HG03135 (cell line): ENCODE data around the gene TECPR2.

ENCODE experiments used
- ATAC-seq: cut with Tn5 transposase; IDR thresholded peaks from one replicate; pipeline ENCODE4 v1.9.1; 2021; ENCODE audit warnings: mild to moderate bottlenecking, moderate library complexity; ENCODE audit not compliant: unreplicated experiment

TECPR2 gene

DNA sequence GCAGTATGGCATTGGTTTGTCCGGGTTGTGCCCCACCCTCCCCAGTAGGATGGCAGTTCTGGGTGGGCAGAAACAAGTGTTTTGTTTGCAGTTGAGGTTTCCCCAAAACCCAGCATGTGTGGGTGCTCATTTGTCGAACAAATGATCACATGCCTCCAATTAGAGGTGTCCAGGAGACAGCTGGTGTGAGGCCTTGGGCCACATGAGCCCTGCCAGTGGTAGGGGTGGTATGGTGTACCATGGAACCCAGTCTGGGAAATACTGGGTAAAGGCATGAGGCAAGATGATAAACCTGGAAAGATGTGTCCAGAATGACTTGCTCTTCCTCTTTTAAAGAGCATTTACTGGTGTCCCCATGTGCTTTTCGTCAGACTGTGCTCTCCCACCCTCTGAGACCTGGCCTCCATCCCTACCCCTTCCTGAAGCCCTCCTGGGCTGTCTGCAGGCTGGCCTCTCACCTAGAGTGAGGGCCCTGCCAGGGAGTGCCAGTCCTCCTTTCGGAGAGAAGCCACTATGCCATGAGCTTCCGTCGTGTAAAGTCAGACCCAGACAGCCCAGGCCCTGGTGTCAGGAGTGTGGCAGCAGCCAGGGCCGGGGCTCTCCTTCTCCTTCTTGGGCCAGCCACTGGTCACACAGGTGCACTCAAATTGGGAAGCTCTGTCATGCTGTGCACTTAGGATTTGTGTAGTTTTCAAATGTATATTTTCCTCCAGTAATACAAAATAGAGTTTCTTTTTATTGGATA is 129.2 kb downstream of the TECPR2 start:
- no peak for ATAC-seq

DNA sequence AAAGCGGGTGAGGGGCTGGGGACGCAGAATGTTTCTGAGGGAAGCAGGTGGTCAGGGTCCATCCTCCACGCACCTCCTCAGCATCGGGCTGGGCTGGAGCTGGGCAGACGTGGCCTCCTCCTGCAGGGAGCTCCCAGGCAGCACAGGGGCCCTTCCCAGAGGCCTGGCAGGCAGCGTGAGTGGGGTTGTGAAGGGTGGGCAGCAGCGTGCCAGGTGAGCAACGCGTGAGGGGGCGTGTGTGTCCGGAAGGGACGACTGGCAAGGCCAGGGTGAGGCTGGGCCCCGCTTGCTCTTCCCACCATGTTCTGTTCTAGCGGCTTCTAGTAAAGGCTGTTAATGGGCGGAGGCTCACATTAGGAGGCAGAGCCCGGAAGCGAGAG is 129.8 kb downstream of the TECPR2 start:
- no peak for ATAC-seq

DNA sequence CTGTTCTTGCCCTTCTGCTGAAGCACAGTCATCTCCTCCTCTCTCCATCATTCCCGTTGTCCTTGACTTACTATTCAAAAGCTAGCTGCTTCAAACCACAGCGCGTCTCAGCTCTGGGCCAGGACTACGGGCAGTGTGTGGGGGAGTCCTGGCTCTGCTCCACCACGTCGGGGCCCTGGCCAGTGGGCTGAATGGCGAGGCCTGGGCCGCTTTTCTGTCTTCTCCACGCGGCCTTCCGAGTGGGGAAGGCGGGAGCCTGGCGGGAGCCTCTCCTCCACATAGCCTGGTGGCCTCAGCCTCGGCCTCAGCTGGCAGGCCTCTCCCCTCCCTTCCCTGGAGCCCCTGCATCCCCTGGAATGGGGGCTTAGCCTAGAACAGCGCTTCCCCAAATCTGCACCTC is 130.4 kb downstream of the TECPR2 start:
- ATAC-seq = no peak

DNA sequence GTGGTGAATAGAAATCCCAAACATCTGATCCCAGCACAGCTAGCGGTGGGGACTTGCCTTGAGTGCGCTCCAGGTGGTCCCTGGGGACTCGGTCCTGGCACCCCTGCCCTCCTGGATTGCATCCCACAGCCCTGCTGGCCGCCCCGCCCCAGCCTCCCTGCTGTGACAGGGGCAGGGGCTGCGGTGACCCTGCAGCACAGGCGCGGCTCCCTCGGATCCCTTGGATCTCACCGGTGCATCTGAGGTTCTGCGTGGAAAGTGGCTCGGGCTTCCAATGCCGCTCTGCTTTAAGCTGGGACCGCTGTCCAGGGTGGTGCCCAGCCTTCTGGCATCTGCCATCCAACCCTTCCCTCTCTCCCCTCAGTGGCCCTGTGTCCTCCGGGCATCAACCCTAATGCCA is 130.8 kb downstream of the TECPR2 start:
- no peak for ATAC-seq

DNA sequence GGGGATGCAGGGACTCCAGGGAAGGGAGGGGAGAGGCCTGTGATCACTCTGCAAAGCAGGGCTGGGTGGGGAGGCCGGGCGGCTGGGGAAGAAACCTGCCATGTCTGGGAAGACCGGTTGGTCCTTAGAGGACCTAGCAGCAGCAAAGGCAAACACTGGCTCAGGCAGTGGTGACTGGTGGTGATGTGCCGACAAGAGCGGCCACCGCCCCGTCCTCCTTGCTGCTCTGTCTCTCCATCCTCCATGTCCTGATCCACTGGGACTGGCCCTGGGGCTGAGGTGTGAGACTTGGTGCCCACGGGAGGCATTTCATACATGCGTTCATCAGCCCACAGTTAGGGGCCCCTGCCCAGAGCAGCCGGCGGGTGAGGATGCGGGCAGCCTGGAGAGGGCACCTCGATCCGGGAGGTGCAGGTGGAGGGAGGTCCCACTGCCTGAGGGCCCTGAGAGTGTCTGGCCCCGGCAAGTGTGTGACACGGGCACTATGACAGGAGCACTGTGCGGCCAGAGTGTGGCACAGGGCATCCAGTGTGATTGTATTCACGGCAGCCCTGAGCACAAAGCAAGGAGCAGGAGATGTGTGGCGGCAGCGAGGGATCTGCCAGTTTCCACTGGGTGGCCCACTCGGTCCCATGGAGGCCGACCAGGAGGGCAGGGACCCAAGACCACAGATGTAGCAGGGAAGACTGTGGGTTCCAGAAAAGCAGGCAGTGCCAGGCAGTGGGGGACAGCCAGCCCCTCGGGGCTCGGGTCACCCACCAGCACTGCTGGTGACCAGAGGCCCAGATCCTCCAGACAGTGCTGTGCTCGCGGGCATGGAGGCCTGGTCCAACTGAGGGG is 133.0 kb downstream of the TECPR2 start:
- ATAC-seq = no peak

DNA sequence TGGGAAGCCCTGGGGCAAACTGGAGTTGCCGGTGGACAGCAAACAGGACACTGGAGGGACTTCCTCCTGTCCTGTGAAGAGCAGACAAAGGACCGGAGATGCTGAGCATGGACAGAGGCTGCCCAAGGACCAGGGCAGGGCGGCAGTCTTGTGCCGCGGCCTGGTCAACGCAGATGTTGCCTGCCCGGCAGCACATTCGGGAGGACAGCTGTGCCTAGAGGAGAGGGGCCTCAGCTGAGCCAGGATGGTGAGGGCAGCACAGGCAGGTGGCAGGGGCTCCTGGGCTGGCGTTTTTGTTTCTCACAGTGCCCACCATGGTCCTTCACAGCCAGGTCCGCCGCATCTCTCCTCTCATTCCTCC is 133.6 kb downstream of the TECPR2 start:
- no peak for ATAC-seq

DNA sequence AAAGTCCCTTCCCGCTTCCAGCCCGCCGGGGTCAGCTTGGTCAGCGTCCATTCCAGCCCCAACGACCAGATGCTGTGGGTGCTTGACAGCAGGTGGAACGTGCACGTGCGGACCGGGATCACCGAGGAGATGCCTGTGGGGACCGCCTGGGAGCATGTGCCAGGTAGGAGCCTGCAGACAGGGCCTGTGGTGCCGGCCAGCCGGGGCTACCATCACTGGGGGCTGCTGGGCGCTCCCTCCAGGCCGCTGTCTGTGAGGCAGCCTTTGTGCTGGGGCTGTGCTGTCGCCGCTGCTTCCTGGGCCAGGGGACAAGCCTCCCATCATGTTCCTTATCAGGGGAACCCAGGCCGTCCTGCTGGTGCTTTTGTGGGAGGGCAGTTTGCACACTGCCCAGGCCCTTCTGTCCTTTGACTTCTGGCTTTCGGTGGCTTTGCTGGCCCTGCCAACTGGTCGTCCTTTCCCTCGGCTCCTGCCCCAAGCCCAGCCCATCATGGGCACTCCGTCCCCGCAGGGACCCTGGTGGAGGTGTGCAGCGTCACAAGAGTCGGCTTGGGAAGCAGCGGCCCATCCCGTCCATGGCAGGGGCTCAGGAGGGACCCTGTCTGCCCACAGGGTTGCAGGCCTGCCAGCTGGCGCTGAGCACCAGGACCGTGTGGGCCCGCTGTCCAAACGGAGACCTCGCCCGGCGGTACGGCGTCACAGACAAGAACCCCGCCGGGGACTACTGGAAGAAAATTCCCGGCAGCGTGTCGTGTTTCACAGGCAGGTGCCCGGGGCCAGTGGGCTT is 134.4 kb downstream of the TECPR2 start:
- no peak for ATAC-seq

DNA sequence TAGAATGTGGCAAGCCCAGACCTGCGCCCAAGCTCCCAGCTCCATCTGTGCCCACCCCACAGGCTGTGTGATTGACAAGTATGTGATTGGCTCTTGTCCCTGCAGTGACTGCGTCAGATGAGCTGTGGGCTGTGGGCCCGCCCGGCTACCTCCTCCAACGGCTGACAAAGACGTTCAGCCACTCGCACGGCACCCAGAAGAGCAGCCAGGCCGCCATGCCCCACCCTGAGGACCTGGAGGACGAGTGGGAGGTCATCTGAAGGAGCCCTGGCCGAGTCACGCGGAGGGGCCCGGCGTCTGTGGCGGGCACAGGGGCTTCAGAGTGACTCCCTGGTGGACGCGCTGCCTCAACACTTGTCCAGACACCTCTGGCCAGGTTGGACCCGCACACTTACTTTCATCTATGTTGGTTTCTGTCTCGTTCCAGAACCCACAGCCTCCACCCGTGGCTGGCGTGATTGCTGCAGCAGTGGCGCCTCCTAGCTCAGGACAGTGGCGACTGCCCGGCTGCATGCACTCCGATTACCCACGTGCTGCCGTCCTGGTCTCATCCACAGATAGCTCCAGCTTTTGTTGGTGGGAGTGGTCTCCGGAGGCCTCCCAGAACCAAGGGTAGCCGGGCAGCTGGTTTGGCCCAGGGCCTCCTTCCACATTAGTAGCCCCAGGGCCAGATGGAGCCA is 135.4 kb downstream of the TECPR2 start:
- no peak for ATAC-seq

DNA sequence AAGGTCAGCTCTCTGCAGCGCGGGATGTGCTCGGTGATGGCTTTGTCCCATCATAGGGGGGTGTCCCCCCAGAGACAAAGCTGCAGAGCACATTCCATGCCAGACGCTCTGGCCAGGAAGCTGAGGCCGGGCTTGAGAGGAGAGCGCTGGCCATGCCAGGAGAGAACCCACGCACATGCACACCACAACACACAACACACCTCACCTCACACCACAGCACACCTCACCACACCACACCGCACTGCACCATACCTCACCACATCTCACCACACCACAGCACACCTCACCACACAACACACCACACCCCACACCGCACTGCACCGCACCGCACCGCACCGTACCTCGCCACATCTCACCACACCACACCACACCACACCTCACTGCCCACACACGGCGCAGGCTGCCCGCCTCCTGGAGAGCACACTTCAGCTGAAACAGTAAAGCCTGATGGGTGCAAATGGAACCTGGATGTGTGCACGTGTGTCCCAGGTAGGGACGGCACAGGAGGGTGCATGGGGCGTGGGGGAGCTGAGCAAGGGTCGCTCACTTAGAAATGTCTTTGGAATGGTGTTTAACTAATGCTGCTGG is 136.0 kb downstream of the TECPR2 start:
- ATAC-seq = no peak

DNA sequence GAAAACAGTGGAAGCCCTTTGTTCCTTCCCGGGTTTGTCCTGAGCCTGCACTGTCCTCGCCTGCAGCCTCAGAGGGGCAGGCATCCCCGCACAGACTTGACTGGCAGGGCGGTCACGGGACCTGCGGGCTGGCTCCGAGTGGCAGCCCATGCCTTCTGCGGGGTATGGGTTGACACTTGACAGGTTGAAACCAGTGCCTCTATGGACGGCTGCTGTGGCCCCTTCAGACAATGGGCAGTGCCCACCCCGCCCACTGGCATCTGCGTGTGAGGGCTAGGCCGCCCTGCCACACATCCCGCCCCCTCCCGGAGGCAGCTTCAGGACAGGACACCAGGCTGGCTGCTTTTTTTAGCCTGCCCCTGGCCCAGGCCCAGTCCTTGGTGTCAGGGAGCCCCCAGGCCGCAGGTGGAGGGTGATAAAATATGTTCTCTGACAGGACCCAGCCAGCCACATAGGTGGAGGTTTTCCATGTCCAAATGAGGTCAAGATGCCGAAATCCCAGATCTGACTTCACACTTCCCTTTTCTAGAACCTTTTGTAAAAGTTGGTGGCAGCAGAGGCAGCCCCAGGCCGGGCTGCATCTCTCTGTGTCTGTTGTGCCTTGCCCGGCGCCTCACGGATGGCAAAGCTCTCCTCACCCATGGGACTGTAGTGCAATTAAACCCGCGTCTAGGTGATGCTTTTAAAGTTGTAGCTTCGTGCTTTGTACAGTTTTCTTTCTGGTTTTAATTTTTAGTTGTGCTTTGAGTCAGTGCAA is 136.8 kb downstream of the TECPR2 start:
- ATAC-seq = no peak

DNA sequence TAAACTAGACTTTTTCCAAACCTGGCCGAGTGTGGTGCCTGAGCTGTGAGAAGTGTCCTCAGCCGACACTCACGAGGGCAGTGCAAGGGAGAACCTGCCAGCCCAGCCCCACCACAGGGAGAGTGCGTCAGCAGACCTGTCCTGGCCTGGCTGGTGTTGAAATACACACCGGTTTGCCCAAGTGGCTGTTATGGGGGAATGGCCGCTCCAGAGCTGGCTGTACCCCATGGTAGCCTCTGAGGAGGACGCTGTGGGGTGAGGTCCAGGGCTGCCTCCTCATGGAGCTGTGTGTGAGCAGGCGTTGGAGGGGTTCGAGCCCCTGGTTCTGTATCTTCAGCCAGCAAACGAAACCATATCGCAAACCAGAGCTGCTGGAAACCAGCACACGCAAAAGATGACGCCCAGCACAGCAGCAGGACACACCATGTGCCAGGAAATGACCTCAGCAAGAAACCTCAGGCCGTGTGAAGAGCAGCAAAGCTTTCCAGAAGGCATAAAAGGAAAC is 137.5 kb downstream of the TECPR2 start:
- ATAC-seq = no peak

DNA sequence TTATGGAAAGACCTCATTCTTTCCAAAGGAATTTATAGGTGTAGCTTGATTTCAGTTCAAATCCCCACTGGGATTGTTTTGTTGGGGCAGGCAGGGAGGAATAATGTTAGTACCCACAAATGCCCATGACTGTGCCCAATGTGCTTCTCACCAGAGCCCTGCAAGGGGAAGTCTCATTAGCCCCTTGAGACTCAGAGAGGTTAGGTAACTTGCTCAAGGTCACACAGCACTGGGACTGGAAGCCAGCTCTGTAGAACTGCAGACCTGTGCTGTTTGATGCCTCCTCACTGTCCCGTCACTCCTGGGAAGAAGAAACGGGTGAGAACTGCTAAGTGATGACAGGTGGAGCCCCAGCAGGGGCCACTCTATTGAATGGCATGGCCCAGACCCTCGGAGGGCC is 138.0 kb downstream of the TECPR2 start:
- no peak for ATAC-seq

DNA sequence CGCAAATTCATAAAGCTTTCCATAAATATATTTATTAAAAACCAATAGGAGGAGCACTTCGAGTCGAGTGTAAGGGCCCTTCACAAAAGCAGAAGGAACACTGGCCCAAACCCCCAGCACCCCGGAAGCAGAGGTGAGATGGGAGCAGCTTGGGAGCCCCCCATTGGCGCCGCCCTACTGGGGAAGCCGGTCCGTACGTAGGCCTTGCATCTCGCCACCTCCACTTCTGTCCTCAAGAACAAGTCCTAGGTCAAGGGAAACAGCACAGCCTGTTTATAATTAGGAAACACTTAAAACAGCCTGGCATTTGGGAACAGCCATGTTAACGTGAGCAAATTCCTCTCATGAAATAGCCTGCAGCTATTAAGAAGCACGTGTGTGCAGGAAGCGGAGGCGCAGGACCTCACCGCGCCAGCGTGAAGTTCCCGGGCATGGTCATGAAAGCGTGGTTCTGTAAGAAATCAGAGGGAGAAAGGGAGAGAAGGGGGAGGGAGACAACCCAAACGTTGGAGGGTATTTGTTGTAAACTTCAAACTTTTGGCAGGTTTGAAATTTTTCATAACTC is 139.1 kb downstream of the TECPR2 start:
- ATAC-seq = no peak

DNA sequence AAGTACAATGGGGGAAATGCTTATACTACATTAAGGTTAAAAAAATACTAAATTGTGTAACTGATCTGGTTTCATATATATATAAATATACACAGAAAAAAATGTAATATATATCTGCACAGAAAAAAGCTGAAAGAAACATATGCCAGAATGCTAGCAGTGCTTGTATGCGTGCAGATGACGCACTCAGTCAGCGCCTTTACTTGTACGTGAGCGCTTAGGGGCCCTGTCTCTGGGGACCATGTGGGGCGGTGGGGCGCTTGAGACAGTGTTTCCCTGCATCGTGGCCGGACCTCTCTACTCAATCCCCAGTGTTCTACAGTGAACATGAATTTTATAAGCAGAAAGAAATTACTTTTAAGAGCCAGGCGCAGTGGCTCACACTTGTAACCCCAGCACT is 139.8 kb downstream of the TECPR2 start:
- ATAC-seq = no peak

DNA sequence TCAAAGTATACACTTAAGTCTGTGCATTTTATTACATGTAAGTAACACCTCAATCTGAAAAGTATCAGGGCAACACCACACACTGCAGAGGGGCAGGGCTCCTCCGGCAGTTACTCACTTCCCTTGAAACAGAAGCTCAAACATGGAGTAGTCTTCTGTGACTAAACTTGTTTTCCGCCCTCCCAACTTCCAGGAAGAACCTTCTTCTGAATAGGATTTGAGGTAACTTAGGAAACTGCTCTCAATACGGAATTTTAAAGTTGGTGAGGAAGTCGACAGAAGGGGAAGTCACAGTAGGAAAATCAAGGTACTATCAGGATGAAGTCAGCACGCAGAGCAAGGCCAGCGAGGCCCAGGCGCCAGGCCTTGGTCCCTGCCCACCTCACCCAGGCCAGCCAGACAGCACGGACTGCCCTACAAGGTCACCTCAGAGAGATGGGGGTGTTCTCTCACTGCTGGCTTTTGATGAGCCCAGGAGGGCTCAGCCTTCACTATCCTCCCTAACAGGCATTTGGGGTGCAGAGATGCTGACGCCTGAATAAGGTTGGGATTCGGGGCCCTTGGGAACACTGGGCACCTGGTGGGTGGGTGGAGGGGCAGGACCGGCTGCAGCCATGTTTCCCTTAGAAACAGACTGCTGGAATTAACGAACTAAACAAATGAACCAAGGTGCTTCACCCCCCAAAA is 141.0 kb downstream of the TECPR2 start:
- no peak for ATAC-seq

DNA sequence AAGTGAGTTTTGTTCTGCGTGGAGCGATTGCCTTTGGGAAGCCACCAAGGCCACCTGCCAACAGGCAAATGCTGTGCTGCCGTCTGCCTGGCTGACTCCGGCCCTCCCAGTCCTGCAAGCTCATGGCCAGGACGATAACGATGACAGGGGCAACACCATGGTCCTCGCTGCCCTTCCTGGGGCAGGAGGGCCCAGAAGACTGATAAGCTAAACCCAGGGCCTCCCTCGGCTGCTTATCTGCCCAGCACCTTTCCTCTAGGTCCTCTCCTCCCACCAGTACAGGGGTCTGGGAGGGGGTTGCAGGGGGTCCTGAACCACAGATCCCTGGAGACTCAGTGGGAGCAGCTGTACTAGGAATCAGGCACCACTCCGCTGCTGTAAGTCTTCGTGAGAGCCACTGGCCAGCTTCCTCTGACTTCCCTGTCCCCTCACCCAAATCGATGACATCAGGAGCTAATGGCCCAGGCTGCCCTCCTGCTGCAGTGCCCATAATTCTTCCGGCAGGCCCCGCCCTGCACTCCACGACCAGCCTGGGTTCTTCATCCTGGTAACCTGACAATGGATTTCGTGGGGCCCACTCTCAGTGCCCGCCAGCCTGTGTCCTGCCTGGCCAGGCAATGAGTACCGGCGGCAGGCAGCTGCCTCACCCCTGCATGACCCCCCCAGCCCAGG is 141.7 kb downstream of the TECPR2 start:
- ATAC-seq = no peak

DNA sequence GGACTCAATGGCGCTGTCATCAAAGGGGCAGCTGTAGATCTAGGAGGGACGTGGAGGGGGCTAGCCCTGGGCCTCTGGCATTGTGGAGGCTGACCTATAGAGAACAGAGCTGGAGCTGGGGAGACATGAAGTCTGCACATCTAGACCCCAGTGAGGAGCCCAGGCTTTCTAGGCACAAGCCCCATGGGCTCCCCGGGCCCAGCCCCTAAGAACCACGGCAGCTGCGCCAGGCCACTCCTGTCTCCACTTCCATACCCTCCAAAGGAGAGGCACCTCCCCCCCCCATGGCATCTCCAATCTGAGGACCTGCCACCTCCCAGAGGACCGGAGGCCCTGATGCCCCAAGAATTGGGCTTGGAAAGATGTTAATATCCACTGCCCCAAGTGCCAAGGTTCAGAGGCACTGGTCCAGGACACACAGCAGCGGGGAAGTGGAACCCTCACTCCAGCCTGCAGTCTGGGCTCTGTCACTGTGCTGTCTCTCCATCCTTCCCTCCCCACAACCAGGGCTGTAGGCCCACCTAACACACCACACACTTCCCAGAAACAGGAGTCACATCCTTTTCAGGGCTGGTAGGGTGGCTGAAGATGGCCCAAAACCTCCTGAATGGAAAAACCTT is 142.4 kb downstream of the TECPR2 start:
- ATAC-seq = no peak
